IMR-90 (cell line): ENCODE data around the gene CREB5. TPM values are rescaled to one million over a fixed set of nuclear protein-coding genes. Genes with fewer than 3 reads are reported as not detected.

Experiments used
- ATAC-seq: fragments of 200-7000 bp; cut with Tn5 transposase; 2 replicates; pipeline ENCODE4 v1.9.1; 2020; ENCODE audit warnings: low read depth, mild to moderate bottlenecking, moderate library complexity
- BruUV-seq: library from RNA; stranded (reverse); fragments of 400-500 nt; replicated peaks from 2 replicates; lab custom pipeline; 2021; lab: Mats Ljungman, UMichigan
- CTCF ChIA-PET: fragments of 300-600 bp; formaldehyde crosslinking; extraction: SDS; loops from one replicate; lab custom pipeline; 2021; ENCODE audit warnings: antibody characterized with exemption; lab: Yijun Ruan, JAX
- POLR2A ChIA-PET: fragments of 300-600 bp; sonication (Branson Sonifier 250); formaldehyde crosslinking; loops from one replicate; lab custom pipeline; 2022; ENCODE audit warnings: antibody characterized with exemption; ENCODE audit not compliant: unreplicated experiment; lab: Charles Lee
- DNase-seq: peaks from one replicate; pipeline ENCODE4 v3.0.0; 2013
- H2AFZ ChIP-seq: replicated peaks from 2 replicates; pipeline ENCODE3; 2013; ENCODE audit warnings: low read length, mild to moderate bottlenecking; ENCODE audit not compliant: poor library complexity
- H2AK5ac ChIP-seq: 2 replicates; pipeline ENCODE4 v1.6.1; 2013; ENCODE audit warnings: low read depth, low read length, inconsistent platforms
- H2AK9ac ChIP-seq: replicated peaks from 2 replicates; pipeline ENCODE3; 2013; ENCODE audit warnings: mild to moderate bottlenecking, low read depth, low read length, moderate library complexity; ENCODE audit not compliant: poor library complexity
- H2BK120ac ChIP-seq: 2 replicates; pipeline ENCODE4 v1.6.1; 2013; ENCODE audit warnings: low read depth, low read length, inconsistent platforms
- H2BK15ac ChIP-seq: 3 replicates; pipeline ENCODE4 v1.6.1; 2013; ENCODE audit warnings: low read depth, low read length, inconsistent platforms
- H2BK20ac ChIP-seq: 2 replicates; pipeline ENCODE4 v1.6.1; 2013; ENCODE audit warnings: low read depth, mild to moderate bottlenecking, inconsistent platforms, low read length, moderate library complexity
- H2BK5ac ChIP-seq: 2 replicates; pipeline ENCODE4 v1.6.1; 2013; ENCODE audit warnings: mild to moderate bottlenecking, low read depth, low read length, inconsistent platforms; ENCODE audit not compliant: poor library complexity, severe bottlenecking
- H3K14ac ChIP-seq: replicated peaks from 2 replicates; pipeline ENCODE4 v1.6.1; 2013; ENCODE audit warnings: low read depth, low read length, inconsistent platforms
- H3K18ac ChIP-seq: 2 replicates; pipeline ENCODE4 v1.6.1; 2013; ENCODE audit warnings: low read depth, low read length, control low read depth
- H3K23ac ChIP-seq: 2 replicates; pipeline ENCODE4 v1.6.1; 2013; ENCODE audit warnings: low read depth, low read length, inconsistent platforms
- H3K27ac ChIP-seq: 2 replicates; pipeline ENCODE4 v1.5.1; 2013; ENCODE audit warnings: mild to moderate bottlenecking, control low read depth, low read length; ENCODE audit not compliant: insufficient read depth
- H3K27me3 ChIP-seq: 2 replicates; pipeline ENCODE4 v1.6.1; 2013; ENCODE audit warnings: low read length; ENCODE audit not compliant: control insufficient read depth, insufficient read depth
- H3K36me3 ChIP-seq: 2 replicates; pipeline ENCODE4 v1.6.1; 2013; ENCODE audit warnings: low read length, mixed read lengths; ENCODE audit not compliant: control insufficient read depth, insufficient read depth
- H3K4ac ChIP-seq: 2 replicates; pipeline ENCODE4 v1.6.1; 2013; ENCODE audit warnings: low read depth, low read length, inconsistent platforms
- H3K4me1 ChIP-seq: 2 replicates; pipeline ENCODE4 v1.6.1; 2013; ENCODE audit warnings: low read length, mixed read lengths; ENCODE audit not compliant: control insufficient read depth, insufficient read depth
- H3K4me2 ChIP-seq: 2 replicates; pipeline ENCODE4 v1.6.1; 2013; ENCODE audit warnings: low read depth, mild to moderate bottlenecking, control low read depth, low read length, moderate library complexity
- H3K4me3 ChIP-seq: 2 replicates; pipeline ENCODE4 v1.5.1; 2013; ENCODE audit warnings: low read depth, mild to moderate bottlenecking, control low read depth, low read length, moderate library complexity; ENCODE audit not compliant: insufficient read depth
- H3K56ac ChIP-seq: 2 replicates; pipeline ENCODE4 v1.6.1; 2013; ENCODE audit warnings: low read length, inconsistent platforms; ENCODE audit not compliant: insufficient read depth; ENCODE audit errors: extremely low read depth
- H3K79me1 ChIP-seq, 2 experiments: 2 replicates each; pipeline ENCODE4 v1.6.1; 2013; ENCODE audit warnings: low read length in 2 of 2, inconsistent platforms in 1 of 2, low read depth in 1 of 2
- H3K9ac ChIP-seq: 2 replicates; pipeline ENCODE4 v1.6.1; 2013; ENCODE audit warnings: low read depth, low read length, control low read depth
- H3K9me1 ChIP-seq: 2 replicates; pipeline ENCODE4 v1.6.1; 2013; ENCODE audit warnings: low read length, inconsistent platforms; ENCODE audit not compliant: insufficient read depth
- H3K9me3 ChIP-seq: 2 replicates; pipeline ENCODE4 v1.6.1; 2013; ENCODE audit warnings: low read length; ENCODE audit not compliant: control insufficient read depth, insufficient read depth
- H4K20me1 ChIP-seq: 2 replicates; pipeline ENCODE4 v1.6.1; 2013; ENCODE audit warnings: low read length, inconsistent platforms; ENCODE audit not compliant: insufficient read depth
- H4K5ac ChIP-seq: 2 replicates; pipeline ENCODE4 v1.6.1; 2013; ENCODE audit warnings: mild to moderate bottlenecking, low read depth, low read length, control low read depth
- H4K8ac ChIP-seq, 2 experiments: 2 replicates each; pipeline ENCODE4 v1.6.1; 2013; ENCODE audit warnings: low read depth in 2 of 2, low read length in 2 of 2, control low read depth in 1 of 2, inconsistent platforms in 1 of 2
- H4K91ac ChIP-seq: 2 replicates; pipeline ENCODE4 v1.6.1; 2013; ENCODE audit warnings: low read depth, low read length, inconsistent platforms; ENCODE audit not compliant: insufficient read depth
- ELK1 ChIP-seq: fragments of 150-350 bp; IDR thresholded peaks from 2 replicates; pipeline ENCODE4 v1.6.1; 2016; ENCODE audit warnings: low read depth, mild to moderate bottlenecking, low read length, moderate library complexity, borderline replicate concordance
- MAFK ChIP-seq: IDR thresholded peaks from 2 replicates; pipeline ENCODE4 v1.6.1; 2012; ENCODE audit warnings: low read depth, low read length, improper control_type of control experiment
- RAD21 ChIP-seq: IDR thresholded peaks from 2 replicates; pipeline ENCODE4 v1.6.1; 2012; ENCODE audit warnings: low read length, improper control_type of control experiment
- RCOR1 ChIP-seq: IDR thresholded peaks from 2 replicates; pipeline ENCODE4 v1.6.1; 2012; ENCODE audit warnings: mild to moderate bottlenecking, low read length, improper control_type of control experiment; ENCODE audit not compliant: insufficient replicate concordance
- WGBS, 2 experiments: methylation state at CpG; one replicate each; pipeline versions ENCODE4 v1.1.5 to v1.1.7; 2013; ENCODE audit warnings: missing lambda C conversion rate in 2 of 2; ENCODE audit not compliant: insufficient read length in 1 of 2; ENCODE audit errors: extremely low coverage in 2 of 2; 5-methylcytosine and 5-hydroxymethylcytosine counted together
- dilution Hi-C: fragments of 300-500 bp; cut with HindIII; formaldehyde crosslinking; loops from one replicate; pipeline ENCODE4 v1.14.3; 2018; ENCODE audit warnings: low sequenced_read_pairs; ENCODE audit not compliant: unreplicated experiment
- in situ Hi-C: fragments of 300-500 bp; cut with MboI; formaldehyde crosslinking; loops from 3 replicates; pipeline ENCODE4 v1.14.3; 2019; ENCODE audit warnings: low sequenced_read_pairs, inconsistent platforms, mixed read lengths
- intact Hi-C: fragments of 100-400 bp; cut with micrococcal nuclease; formaldehyde crosslinking; loops from 2 replicates; pipeline ENCODE4 v1.10.0; 2022
- polyA plus RNA-seq, 3 experiments: library from polyadenylated mRNA; depleted of rRNA; stranded (reverse); fragments of >200 nt; gene quantifications; 2 replicates each; pipeline ENCODE4 v1.2.3, GENCODE V29; 2012; ENCODE audit warnings: low replicate concordance in 1 of 3
- total RNA-seq: library from RNA; depleted of rRNA; stranded (reverse); fragments of >200 nt; gene quantifications from 2 replicates; pipeline ENCODE4 v1.2.3, GENCODE V29; 2012
- TF ChIP-seq, protein P1 (sequence below): fragments of 150-350 bp; IDR thresholded peaks from 2 replicates; pipeline ENCODE4 v1.6.1; 2017; ENCODE audit warnings: mild to moderate bottlenecking, antibody characterized with exemption, low read length, low read depth

The CREB5 gene
- total and polyA plus RNA-seq, 2 of the 4 experiments (the other 2 are of a cell fraction), result 7.3 to 13.1 TPM

DNA sequence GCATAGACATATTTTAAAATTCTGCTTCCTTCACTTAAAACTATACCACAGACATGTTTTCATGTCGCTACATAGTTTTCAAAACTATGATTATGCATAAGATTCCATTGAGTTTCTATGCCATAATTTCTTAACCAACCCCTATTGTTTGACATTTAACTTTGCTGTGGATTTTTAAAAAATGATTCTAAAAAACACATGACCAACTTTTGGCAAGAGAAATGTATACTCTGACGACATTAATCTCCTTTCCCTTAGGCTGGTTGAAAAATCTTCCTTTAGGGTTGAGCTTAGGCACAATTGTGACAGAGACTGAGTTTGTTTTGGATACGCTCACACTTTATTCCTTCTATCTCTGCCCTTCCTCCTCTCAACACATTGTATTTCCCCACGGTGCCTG lies 14.9 kb downstream of the CREB5 start:
- peak overlapping the region; percentile 27; the same call in 1 of the 2 replicates for H3K27ac ChIP-seq
- no peak overlapping the region for H4K91ac ChIP-seq
- peaks cover 2% of the 10 kb centered on the region; the same call in 1 of the 2 replicates for H3K4me1 ChIP-seq
- ChIA-PET CTCF (no interaction called here), POLR2A (no interaction called here)
- TF ChIP-seq MAFK, result no peak
- TF ChIP-seq ELK1, result no peak
- TF ChIP-seq RAD21, result no peak
- TF ChIP-seq, protein P1, sequence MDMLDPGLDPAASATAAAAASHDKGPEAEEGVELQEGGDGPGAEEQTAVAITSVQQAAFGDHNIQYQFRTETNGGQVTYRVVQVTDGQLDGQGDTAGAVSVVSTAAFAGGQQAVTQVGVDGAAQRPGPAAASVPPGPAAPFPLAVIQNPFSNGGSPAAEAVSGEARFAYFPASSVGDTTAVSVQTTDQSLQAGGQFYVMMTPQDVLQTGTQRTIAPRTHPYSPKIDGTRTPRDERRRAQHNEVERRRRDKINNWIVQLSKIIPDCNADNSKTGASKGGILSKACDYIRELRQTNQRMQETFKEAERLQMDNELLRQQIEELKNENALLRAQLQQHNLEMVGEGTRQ, result no peak
- TF ChIP-seq RCOR1, result no peak
- no TSS peak for BruUV-seq
- H3K9me1 ChIP-seq, result no peaks in the 10 kb centered on the region
- H2BK120ac ChIP-seq, result no peak overlapping the region
- no peak overlapping the region for H2BK15ac ChIP-seq
- intact Hi-C loops (no loop called here), in situ Hi-C loops (no loop called here), dilution Hi-C loops (no loop called here)
- peak; percentile 27; the same call in 1 of the 2 replicates for ATAC-seq
- 0% methylated on average over 1 of the region's 4 CpGs; no CpG with 5 or more reads in 1 of the 2 experiments for WGBS, 2 experiments
- H4K20me1 ChIP-seq, result no peaks in the 10 kb centered on the region
- no peak overlapping the region for H3K14ac ChIP-seq
- no peaks in the 10 kb centered on the region for H3K9me3 ChIP-seq
- no peaks in the 10 kb centered on the region for H3K27me3 ChIP-seq
- H3K36me3 ChIP-seq, result no peaks in the 10 kb centered on the region
- H4K5ac ChIP-seq, result no peak overlapping the region; the same call in 1 of the 2 replicates
- H3K18ac ChIP-seq, result no peak overlapping the region; the same call in 1 of the 2 replicates
- no peak overlapping the region for H3K4ac ChIP-seq
- H3K56ac ChIP-seq, result no peak overlapping the region
- H3K4me3 ChIP-seq, result no peak overlapping the region
- H3K79me1 ChIP-seq, result no peaks in the 10 kb centered on the region
- no peak overlapping the region; the same call in 1 of the 2 replicates for H3K4me2 ChIP-seq
- H2BK5ac ChIP-seq, result no peak overlapping the region
- H3K9ac ChIP-seq, result no peak overlapping the region
- no peak overlapping the region for H2BK20ac ChIP-seq
- H4K8ac ChIP-seq, result no peak overlapping the region
- H2AK9ac ChIP-seq, result no peak overlapping the region
- no peak for DNase-seq
- H2AFZ ChIP-seq, result no peak overlapping the region
- no peak overlapping the region for H3K23ac ChIP-seq
- H2AK5ac ChIP-seq, result no peak overlapping the region
